GM12878 (cell line): ENCODE data around the gene SLC39A11. TPM values are rescaled to one million over a fixed set of nuclear protein-coding genes. Genes with fewer than 3 reads are reported as not detected.

Source experiments
- ATAC-seq: fragments of 200-7000 bp; cut with Tn5 transposase; 3 replicates; pipeline ENCODE4 v1.9.1; 2020; ENCODE audit warnings: mild to moderate bottlenecking, moderate library complexity
- BruUV-seq: library from RNA; stranded (reverse); fragments of 400-500 nt; replicated peaks from 2 replicates; lab custom pipeline; 2021; lab: Mats Ljungman, UMichigan
- CTCF ChIA-PET: fragments of 300-600 bp; sonication (Branson Sonifier 250); formaldehyde crosslinking; extraction: SDS; loops from one replicate; lab custom pipeline; 2021; ENCODE audit warnings: inconsistent platforms; lab: Yijun Ruan, JAX
- POLR2A ChIA-PET: fragments of 350-600 bp; formaldehyde crosslinking; extraction: SDS; loops from one replicate; lab custom pipeline; 2021; ENCODE audit warnings: inconsistent platforms; lab: Charles Lee
- RAD21 ChIA-PET: fragments of 300-600 bp; sonication (Branson Sonifier 250); formaldehyde crosslinking; loops from one replicate; lab custom pipeline; 2023; ENCODE audit warnings: antibody characterized with exemption; ENCODE audit not compliant: unreplicated experiment; lab: Charles Lee
- SMC1A ChIA-PET: fragments of 300-600 bp; sonication (Branson Sonifier 250); formaldehyde crosslinking; loops from one replicate; lab custom pipeline; 2023; ENCODE audit not compliant: unreplicated experiment, uncharacterized antibody; lab: Charles Lee
- DNase-seq: peaks from one replicate; pipeline ENCODE4 v3.0.0-alpha.2; 2011; ENCODE audit warnings: low read depth, low spot score
- FAIRE-seq: peaks from 3 replicates; lab custom pipeline; 2011; peaks lifted over from hg19 to GRCh38; lab: Jason Lieb, UNC
- H2AFZ ChIP-seq: 2 replicates; pipeline ENCODE4 v1.6.0; 2011; ENCODE audit warnings: low read depth, low read length, control low read depth; ENCODE audit not compliant: control insufficient read depth
- H3K27ac ChIP-seq: 2 replicates; pipeline ENCODE4 v1.5.1; 2011; ENCODE audit warnings: control low read depth; ENCODE audit not compliant: control insufficient read depth, insufficient read depth
- H3K27me3 ChIP-seq, 2 experiments: replicated peaks in 1 of 2; 2 replicates each; pipeline versions ENCODE4 v1.6.0 to v1.6.1; 2011; ENCODE audit warnings: low read length in 1 of 2; ENCODE audit not compliant: control insufficient read depth in 2 of 2, insufficient read depth in 2 of 2
- H3K36me3 ChIP-seq, 2 experiments: 2 replicates each; pipeline ENCODE4 v1.5.1; 2011; ENCODE audit warnings: low read length in 1 of 2; ENCODE audit not compliant: control insufficient read depth in 2 of 2, insufficient read depth in 2 of 2
- H3K4me1 ChIP-seq: 2 replicates; pipeline ENCODE4 v1.6.1; 2011; ENCODE audit warnings: mild to moderate bottlenecking, low read length, moderate library complexity, mixed read lengths; ENCODE audit not compliant: control insufficient read depth, insufficient read depth
- H3K4me2 ChIP-seq: 2 replicates; pipeline ENCODE4 v1.6.0; 2011; ENCODE audit warnings: control low read depth; ENCODE audit not compliant: control insufficient read depth, insufficient read depth
- H3K4me3 ChIP-seq: fragments of 200-600 bp; sonication (generic); 2 replicates; pipeline ENCODE4 v1.5.1; 2016
- H3K79me2 ChIP-seq: 2 replicates; pipeline ENCODE4 v1.6.0; 2011; ENCODE audit warnings: low read length; ENCODE audit not compliant: control insufficient read depth, insufficient read depth
- H3K9ac ChIP-seq: 2 replicates; pipeline ENCODE4 v1.8.0; 2011; ENCODE audit warnings: low read length, control low read depth, mixed read lengths; ENCODE audit not compliant: control insufficient read depth, insufficient read depth
- H3K9me3 ChIP-seq: replicated peaks from 3 replicates; pipeline ENCODE4 v1.5.1; 2011; ENCODE audit warnings: mild to moderate bottlenecking, low read length; ENCODE audit not compliant: control insufficient read depth, insufficient read depth
- H4K20me1 ChIP-seq: 2 replicates; pipeline ENCODE4 v1.6.0; 2011; ENCODE audit not compliant: control insufficient read depth, insufficient read depth
- BHLHE40 ChIP-seq, 2 experiments: fragments of 450-650 bp in 1 of 2; IDR thresholded peaks; 2 replicates each; pipeline ENCODE4 v1.6.1; 2011 to 2017; ENCODE audit warnings: low read depth in 2 of 2, borderline replicate concordance in 1 of 2, improper control_type of control experiment in 1 of 2, low read length in 1 of 2, mild to moderate bottlenecking in 1 of 2
- CEBPB ChIP-seq, 2 experiments: fragments of 150-350 bp in 1 of 2; IDR thresholded peaks; 2 replicates each; pipeline ENCODE4 v1.6.1; 2012 to 2014; ENCODE audit warnings: low read depth in 2 of 2, low read length in 2 of 2, borderline replicate concordance in 1 of 2, inconsistent platforms in 1 of 2
- CREB1 ChIP-seq: IDR thresholded peaks from 2 replicates; pipeline ENCODE4 v1.6.1; 2012; ENCODE audit warnings: low read depth, mild to moderate bottlenecking, inconsistent platforms
- CUX1 ChIP-seq: IDR thresholded peaks from 2 replicates; pipeline ENCODE4 v1.6.1; 2012; ENCODE audit warnings: improper control_type of control experiment, low read depth, low read length; ENCODE audit not compliant: insufficient replicate concordance
- E2F4 ChIP-seq: IDR thresholded peaks from 2 replicates; pipeline ENCODE4 v1.6.1; 2012; ENCODE audit warnings: low read depth, low read length, improper control_type of control experiment
- EED ChIP-seq: sonication (generic); IDR thresholded peaks from 2 replicates; pipeline ENCODE4 v1.6.1; 2016; ENCODE audit warnings: antibody characterized with exemption, low read depth
- EP300 ChIP-seq, 2 experiments: fragments of 150-350 bp in 1 of 2; IDR thresholded peaks; 2 replicates each; pipeline ENCODE4 v1.6.1; 2011 to 2012; ENCODE audit warnings: low read depth in 2 of 2, low read length in 2 of 2, borderline replicate concordance in 1 of 2, improper control_type of control experiment in 1 of 2, inconsistent platforms in 1 of 2; ENCODE audit not compliant: control insufficient read depth in 1 of 2
- HDAC2 ChIP-seq: fragments of 200-600 bp; sonication (generic); IDR thresholded peaks from 2 replicates; pipeline ENCODE4 v1.6.1; 2017
- NFIC ChIP-seq: IDR thresholded peaks from 2 replicates; pipeline ENCODE4 v1.6.1; 2012; ENCODE audit warnings: low read depth, mild to moderate bottlenecking, inconsistent platforms, low read length, moderate library complexity
- NKRF ChIP-seq: fragments of 450-650 bp; conservative IDR thresholded peaks from 2 replicates; pipeline ENCODE4 v1.6.1; 2017; ENCODE audit warnings: mild to moderate bottlenecking, moderate library complexity
- NR2C2 ChIP-seq: IDR thresholded peaks from 2 replicates; pipeline ENCODE4 v1.6.1; 2011; ENCODE audit warnings: borderline replicate concordance, low read depth; ENCODE audit not compliant: control insufficient read depth, insufficient read length
- RAD21 ChIP-seq: IDR thresholded peaks from 2 replicates; pipeline ENCODE4 v1.6.1; 2011; ENCODE audit warnings: mild to moderate bottlenecking, low read depth, low read length, moderate library complexity; ENCODE audit not compliant: insufficient read depth
- SREBF1 ChIP-seq: IDR thresholded peaks from 2 replicates; pipeline ENCODE4 v1.6.1; 2012; ENCODE audit warnings: mild to moderate bottlenecking, low read length
- SUZ12 ChIP-seq: fragments of 200-600 bp; sonication (generic); IDR thresholded peaks from one replicate; pipeline ENCODE4 v1.6.1; 2018; ENCODE audit warnings: antibody characterized with exemption, mild to moderate bottlenecking; ENCODE audit not compliant: unreplicated experiment
- YY1 ChIP-seq: IDR thresholded peaks from 2 replicates; pipeline ENCODE4 v1.6.1; 2011; ENCODE audit warnings: low read depth, mild to moderate bottlenecking, low read length
- WGBS: methylation state at CpG from one replicate; pipeline ENCODE4 v1.1.6; 2016; ENCODE audit warnings: low lambda C conversion rate; ENCODE audit not compliant: insufficient replicate concordance, insufficient coverage; ENCODE audit errors: missing lambda C conversion rate; 5-methylcytosine and 5-hydroxymethylcytosine counted together
- in situ Hi-C: fragments of 300-500 bp; cut with MboI; formaldehyde crosslinking; loops from 9 replicates; pipeline ENCODE4 v1.14.3; 2018; ENCODE audit warnings: mixed read lengths
- intact Hi-C: fragments of 100-400 bp; cut with micrococcal nuclease; formaldehyde crosslinking; loops from one replicate; pipeline ENCODE4 v1.14.2; 2022; ENCODE audit not compliant: unreplicated experiment
- polyA plus RNA-seq, 11 experiments: library from polyadenylated mRNA; depleted of rRNA in 4 of 11; unstranded in 6 of 11; stranded (reverse) in 5 of 11; fragments of >200 nt; fragmentation: Nextera tagmentation in 4 of 11; fragmentation: Illumina TruSeq in 1 of 11; extraction: Ambion mirVana in 4 of 11; extraction: Trizol in 1 of 11; gene quantifications; 1 replicate in 1 of 11; 2 replicates in 10 of 11; pipeline versions ENCODE4 v1.2.1 to v1.2.3, GENCODE V29; 2011 to 2016; ENCODE audit warnings: inconsistent platforms in 2 of 11, missing spikeins in 2 of 11, low read depth in 1 of 11
- total RNA-seq, 4 experiments: library from RNA; depleted of rRNA in 3 of 4; stranded (reverse); fragments of >200 nt in 3 of 4; fragmentation: Illumina TruSeq in 1 of 4; extraction: Trizol in 1 of 4; gene quantifications; 2 replicates each; pipeline versions ENCODE4 v1.2.1 to v1.2.3, GENCODE V29; 2013 to 2021

The SLC39A11 gene
- total and polyA plus RNA-seq, 10 of the 15 experiments (the other 5 are each of a cell fraction or from before 2014, with no cell fraction given): 8.6 to 23.8 (median 14.0) TPM

GRCh38 chr17:72615627-72615991 is 476.9 kb downstream of the SLC39A11 start:
- CTCF ChIA-PET: interaction anchor here (1.2 to 5.3 kb wide), 4 partner anchors 12 to 110 kb away, joined by 3 to 32 read pairs (median 10); no protein-coding TSS in a partner anchor
- no peak overlapping the region for H2AFZ ChIP-seq
- TF ChIP-seq NR2C2 (no peak), BHLHE40 (IDR thresholded peaks at IDR 0.05; ENCODE audit: borderline replicate concordance in 1 of 2, low read depth in 2 of 2, low read length in 1 of 2) (no peak), YY1 (no peak), CREB1 (no peak), SREBF1 (no peak), SUZ12 (no peak), NKRF (peak; percentile 65; the same call in 1 of the 2 replicates), CEBPB (IDR thresholded peaks at IDR 0.05; ENCODE audit: borderline replicate concordance in 1 of 2, low read depth in 2 of 2, low read length in 2 of 2) (no peak), EP300 (IDR thresholded peaks at IDR 0.05; ENCODE audit: borderline replicate concordance in 1 of 2, control insufficient read depth in 1 of 2, low read depth in 2 of 2, low read length in 2 of 2) (no peak), EED (no peak), RAD21 (no peak), CUX1 (no peak), HDAC2 (no peak), E2F4 (no peak), NFIC (no peak)

More at GRCh38 chr17:72615627-72615991, 476.9 kb downstream of the SLC39A11 start:
- intact Hi-C loops: loop anchor here (5.0 kb wide), 1 partner anchor 53 kb away; no protein-coding TSS in a partner anchor
- Histone ChIP-seq H3K9me3 (no peaks in the 10 kb centered on the region; the same call in 2 of the 3 replicates), H3K27ac (no peak overlapping the region), H3K4me1 (no peaks in the 10 kb centered on the region), H3K79me2 (no peaks in the 10 kb centered on the region), H4K20me1 (no peaks in the 10 kb centered on the region), H3K4me3 (no peak overlapping the region), H3K36me3 (no peaks in the 10 kb centered on the region), H3K4me2 (no peak overlapping the region), H3K27me3 (no peaks in the 10 kb centered on the region), H3K9ac (no peak overlapping the region)
- RAD21 ChIA-PET: interaction anchor here (0.6 to 4.2 kb wide), 8 partner anchors 9 to 112 kb away, joined by 3 to 43 read pairs (median 4); no protein-coding TSS in a partner anchor
- no peak for DNase-seq
- no peak for FAIRE-seq
- POLR2A ChIA-PET: interaction anchor here (1.4 to 5.2 kb wide), 4 partner anchors 12 to 96 kb away, joined by 5 to 47 read pairs (median 27); no protein-coding TSS in a partner anchor
- in situ Hi-C loops: no loop called here
- SMC1A ChIA-PET: interaction anchor here (0.7 to 6.6 kb wide), 7 partner anchors 9 to 94 kb away, joined by 3 to 66 read pairs (median 5); no protein-coding TSS in a partner anchor
- 23% methylated on average over 6 of the region's 6 CpGs for WGBS
- TSS peak; percentile 82 for BruUV-seq
- peak; percentile 24 for ATAC-seq
